Chondrocyte (in vitro differentiated cells): ENCODE data around the gene GPER1. TPM values are rescaled to one million over a fixed set of nuclear protein-coding genes. Genes with fewer than 3 reads are reported as not detected.

Source experiments
- total RNA-seq: library from RNA; stranded (reverse); gene quantifications from 3 replicates; pipeline ENCODE4 v1.2.1, GENCODE V29; 2021

The GPER1 gene
- total RNA-seq, 1 donor from 2014 or later = 9.9 TPM

Other genes with a start within 250 kb of the GPER1 start
- gene GET4, start 211.6 kb upstream of the GPER1 start, total RNA-seq = 26.8 to 34.7 TPM (median 28.0 TPM) in 3 replicates
- 3.9 to 7.0 TPM (median 6.7 TPM) in 3 replicates for gene ADAP1, start 133.4 kb upstream of the GPER1 start, total RNA-seq
- 9.2 to 9.6 TPM (median 9.5 TPM) in 3 replicates for gene COX19, start 112.6 kb upstream of the GPER1 start, total RNA-seq
- not detected in 3 replicates for gene CYP2W1, start 104.9 kb upstream of the GPER1 start, total RNA-seq
- gene GPR146, start 43.6 kb upstream of the GPER1 start, total RNA-seq = 1.4 to 4.4 TPM (median 3.8 TPM) in 3 replicates
- 15.2 to 16.2 TPM (median 15.6 TPM) in 3 replicates for gene ZFAND2A, start 72.1 kb downstream of the GPER1 start, total RNA-seq
- not detected in 3 replicates for gene UNCX, start 144.8 kb downstream of the GPER1 start, total RNA-seq